GM23338 (cell line): Measurements from ENCODE around the gene IL12RB1.

Experiments
- CREB1 ChIP-seq: fragments of 250-450 bp; sonication (Bioruptor Pico); IDR thresholded peaks from 2 replicates; pipeline ENCODE4 v1.5.0; 2020; ENCODE audit warnings: low read depth, mild to moderate bottlenecking, moderate library complexity
- EZH2phosphoT487 ChIP-seq: fragments of 200-600 bp; sonication (generic); IDR thresholded peaks from one replicate; pipeline ENCODE4 v1.8.1; 2018; ENCODE audit warnings: antibody characterized with exemption; ENCODE audit not compliant: unreplicated experiment
- POLR2AphosphoS5 ChIP-seq: IDR thresholded peaks from 2 replicates; pipeline ENCODE4 v1.6.1; 2016; ENCODE audit warnings: antibody characterized with exemption, low read depth
- TF ChIP-seq, protein P1 (sequence below), 2 experiments: fragments of 200-600 bp in 1 of 2; sonication (generic) in 1 of 2; conservative IDR thresholded peaks; 2 replicates each; pipeline versions ENCODE4 v1.5.1 to v1.6.1; 2016 to 2017; ENCODE audit warnings: antibody characterized with exemption in 2 of 2, low read depth in 2 of 2, mild to moderate bottlenecking in 2 of 2, moderate library complexity in 1 of 2

DNA sequence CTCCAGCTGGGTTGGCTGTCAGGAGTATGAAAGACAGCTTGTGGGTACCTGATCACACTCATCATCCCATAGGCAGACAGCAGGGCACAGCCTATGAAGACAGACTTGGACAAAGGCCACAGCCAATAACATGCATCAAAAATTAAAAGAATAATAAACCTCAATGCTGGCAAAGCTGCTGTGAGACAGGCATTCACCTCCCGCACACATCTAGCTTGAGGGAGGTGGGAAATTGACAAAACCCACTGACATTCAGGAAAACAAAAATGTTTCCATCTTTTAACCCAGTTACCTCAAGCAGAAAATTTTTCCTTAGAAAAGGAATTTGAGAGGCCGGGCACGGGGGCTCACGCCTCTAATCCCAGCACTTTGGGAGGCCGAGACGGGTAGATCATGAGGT is 14.4 kb downstream of the IL12RB1 start:
- TF ChIP-seq POLR2AphosphoS5 (no peak), CREB1 (CRISPR knock-in tag) (no peak), EZH2phosphoT487 (no peak)
- TF ChIP-seq, protein P1, sequence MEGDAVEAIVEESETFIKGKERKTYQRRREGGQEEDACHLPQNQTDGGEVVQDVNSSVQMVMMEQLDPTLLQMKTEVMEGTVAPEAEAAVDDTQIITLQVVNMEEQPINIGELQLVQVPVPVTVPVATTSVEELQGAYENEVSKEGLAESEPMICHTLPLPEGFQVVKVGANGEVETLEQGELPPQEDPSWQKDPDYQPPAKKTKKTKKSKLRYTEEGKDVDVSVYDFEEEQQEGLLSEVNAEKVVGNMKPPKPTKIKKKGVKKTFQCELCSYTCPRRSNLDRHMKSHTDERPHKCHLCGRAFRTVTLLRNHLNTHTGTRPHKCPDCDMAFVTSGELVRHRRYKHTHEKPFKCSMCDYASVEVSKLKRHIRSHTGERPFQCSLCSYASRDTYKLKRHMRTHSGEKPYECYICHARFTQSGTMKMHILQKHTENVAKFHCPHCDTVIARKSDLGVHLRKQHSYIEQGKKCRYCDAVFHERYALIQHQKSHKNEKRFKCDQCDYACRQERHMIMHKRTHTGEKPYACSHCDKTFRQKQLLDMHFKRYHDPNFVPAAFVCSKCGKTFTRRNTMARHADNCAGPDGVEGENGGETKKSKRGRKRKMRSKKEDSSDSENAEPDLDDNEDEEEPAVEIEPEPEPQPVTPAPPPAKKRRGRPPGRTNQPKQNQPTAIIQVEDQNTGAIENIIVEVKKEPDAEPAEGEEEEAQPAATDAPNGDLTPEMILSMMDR (conservative IDR thresholded peaks at IDR 0.05; ENCODE audit: low read depth in 2 of 2) = no peak
